ENCODE data around the gene RPL38. TPM values are rescaled to one million over a fixed set of nuclear protein-coding genes. Genes with fewer than 3 reads are reported as not detected.

The RPL38 gene
- polyA plus RNA-seq, 1 of the 3 experiments (the other 2 are of a cell fraction), result 4,154 TPM

- Histone ChIP-seq H3K79me2 (ENCODE audit: insufficient read depth) (no peaks in the 10 kb centered on the region), H2AFZ (ENCODE audit: low read depth) (no peak overlapping the region), H3K4me3 (ENCODE audit: low read depth in 2 of 2, low read length in 1 of 2) (no peak overlapping the region), H3K9ac (no peak overlapping the region), H3K9me2 (no peaks in the 10 kb centered on the region), H3F3A (replicated peaks; ENCODE audit: insufficient read depth) (no peaks in the 10 kb centered on the region), H3K27me3 (ENCODE audit: insufficient read depth) (no peaks in the 10 kb centered on the region), H3K4me2 (no peak overlapping the region), H4K20me1 (ENCODE audit: insufficient read depth) (no peaks in the 10 kb centered on the region), H3K27ac (ENCODE audit: low read depth in 2 of 2, low read length in 1 of 2) (no peak overlapping the region), H3K4me1 (ENCODE audit: control insufficient read depth in 1 of 2, insufficient read depth in 2 of 2, low read depth in 1 of 2, low read length in 1 of 2) (peaks cover 0 to 5% of the 10 kb centered on the region in 2 experiments; a peak in 1 of 4 replicates), H3K9me3 (no peaks in the 10 kb centered on the region), H3K36me3 (replicated peaks in 1 of 2; ENCODE audit: control insufficient read depth in 1 of 2, insufficient read depth in 2 of 2, low read length in 1 of 2) (no peaks in the 10 kb centered on the region)
- DNase-seq, result no peak
- TF ChIP-seq MXI1 (IDR thresholded peaks at IDR 0.05; ENCODE audit: low read depth, low read length) (no peak), GABPA (IDR thresholded peaks at IDR 0.05; ENCODE audit: low read depth) (no peak), TEAD4 (IDR thresholded peaks at IDR 0.05; ENCODE audit: borderline replicate concordance, insufficient read depth) (no peak), FOSL2 (IDR thresholded peaks at IDR 0.05; ENCODE audit: borderline replicate concordance, low read depth) (no peak), GATA2 (CRISPR knock-in tag; IDR thresholded peaks at IDR 0.05) (no peak), NRF1 (IDR thresholded peaks at IDR 0.05; ENCODE audit: low read depth, low read length) (no peak), JUND (IDR thresholded peaks at IDR 0.05) (no peak), EP300 (IDR thresholded peaks at IDR 0.05; ENCODE audit: borderline replicate concordance in 1 of 2, low read depth in 1 of 2, low read length in 1 of 2) (no peak), SMC3 (IDR thresholded peaks at IDR 0.05; ENCODE audit: low read depth, low read length) (no peak), CHD2 (IDR thresholded peaks at IDR 0.05; ENCODE audit: low read length, partially characterized antibody) (no peak), PBX3 (IDR thresholded peaks at IDR 0.05) (no peak), NFIC (IDR thresholded peaks at IDR 0.05; ENCODE audit: borderline replicate concordance) (no peak), RFX5 (IDR thresholded peaks at IDR 0.05; ENCODE audit: low read length) (no peak)
- TF ChIP-seq, protein P1, sequence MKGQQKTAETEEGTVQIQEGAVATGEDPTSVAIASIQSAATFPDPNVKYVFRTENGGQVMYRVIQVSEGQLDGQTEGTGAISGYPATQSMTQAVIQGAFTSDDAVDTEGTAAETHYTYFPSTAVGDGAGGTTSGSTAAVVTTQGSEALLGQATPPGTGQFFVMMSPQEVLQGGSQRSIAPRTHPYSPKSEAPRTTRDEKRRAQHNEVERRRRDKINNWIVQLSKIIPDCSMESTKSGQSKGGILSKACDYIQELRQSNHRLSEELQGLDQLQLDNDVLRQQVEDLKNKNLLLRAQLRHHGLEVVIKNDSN (IDR thresholded peaks at IDR 0.05; ENCODE audit: borderline replicate concordance, low read depth), result no peak
- TF ChIP-seq, protein P2, sequence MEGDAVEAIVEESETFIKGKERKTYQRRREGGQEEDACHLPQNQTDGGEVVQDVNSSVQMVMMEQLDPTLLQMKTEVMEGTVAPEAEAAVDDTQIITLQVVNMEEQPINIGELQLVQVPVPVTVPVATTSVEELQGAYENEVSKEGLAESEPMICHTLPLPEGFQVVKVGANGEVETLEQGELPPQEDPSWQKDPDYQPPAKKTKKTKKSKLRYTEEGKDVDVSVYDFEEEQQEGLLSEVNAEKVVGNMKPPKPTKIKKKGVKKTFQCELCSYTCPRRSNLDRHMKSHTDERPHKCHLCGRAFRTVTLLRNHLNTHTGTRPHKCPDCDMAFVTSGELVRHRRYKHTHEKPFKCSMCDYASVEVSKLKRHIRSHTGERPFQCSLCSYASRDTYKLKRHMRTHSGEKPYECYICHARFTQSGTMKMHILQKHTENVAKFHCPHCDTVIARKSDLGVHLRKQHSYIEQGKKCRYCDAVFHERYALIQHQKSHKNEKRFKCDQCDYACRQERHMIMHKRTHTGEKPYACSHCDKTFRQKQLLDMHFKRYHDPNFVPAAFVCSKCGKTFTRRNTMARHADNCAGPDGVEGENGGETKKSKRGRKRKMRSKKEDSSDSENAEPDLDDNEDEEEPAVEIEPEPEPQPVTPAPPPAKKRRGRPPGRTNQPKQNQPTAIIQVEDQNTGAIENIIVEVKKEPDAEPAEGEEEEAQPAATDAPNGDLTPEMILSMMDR (IDR thresholded peaks at IDR 0.05), result no peak
- TF ChIP-seq, protein P3, sequence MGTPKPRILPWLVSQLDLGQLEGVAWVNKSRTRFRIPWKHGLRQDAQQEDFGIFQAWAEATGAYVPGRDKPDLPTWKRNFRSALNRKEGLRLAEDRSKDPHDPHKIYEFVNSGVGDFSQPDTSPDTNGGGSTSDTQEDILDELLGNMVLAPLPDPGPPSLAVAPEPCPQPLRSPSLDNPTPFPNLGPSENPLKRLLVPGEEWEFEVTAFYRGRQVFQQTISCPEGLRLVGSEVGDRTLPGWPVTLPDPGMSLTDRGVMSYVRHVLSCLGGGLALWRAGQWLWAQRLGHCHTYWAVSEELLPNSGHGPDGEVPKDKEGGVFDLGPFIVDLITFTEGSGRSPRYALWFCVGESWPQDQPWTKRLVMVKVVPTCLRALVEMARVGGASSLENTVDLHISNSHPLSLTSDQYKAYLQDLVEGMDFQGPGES (IDR thresholded peaks at IDR 0.05; ENCODE audit: low read depth, low read length), result no peak
- WGBS (ENCODE audit: low lambda C conversion rate), result 37% methylated on average over 4 of the region's 4 CpGs
- ChIA-PET CTCF (interaction anchor here (1.0 to 18.5 kb wide), 10 partner anchors 10 to 752 kb away, joined by 3 to 284 read pairs (median 8); partner anchors contain the start of gene RPL38), POLR2A (interaction anchor here (0.6 kb wide), 1 partner anchor 312 kb away, joined by 3 read pairs; no protein-coding TSS in a partner anchor)
Observed at GRCh38 chr17:74181341-74181740, 22.1 kb upstream of the RPL38 start.

All from SK-N-SH (cell line).